ENCODE measurements around the gene GPRC5A.
"Not testable (repeated sequence)": the region's sequence is repeated elsewhere in the genome, so short reads cannot be mapped to it uniquely, and the experiment has no call there.

Gene GPRC5A, protein sequence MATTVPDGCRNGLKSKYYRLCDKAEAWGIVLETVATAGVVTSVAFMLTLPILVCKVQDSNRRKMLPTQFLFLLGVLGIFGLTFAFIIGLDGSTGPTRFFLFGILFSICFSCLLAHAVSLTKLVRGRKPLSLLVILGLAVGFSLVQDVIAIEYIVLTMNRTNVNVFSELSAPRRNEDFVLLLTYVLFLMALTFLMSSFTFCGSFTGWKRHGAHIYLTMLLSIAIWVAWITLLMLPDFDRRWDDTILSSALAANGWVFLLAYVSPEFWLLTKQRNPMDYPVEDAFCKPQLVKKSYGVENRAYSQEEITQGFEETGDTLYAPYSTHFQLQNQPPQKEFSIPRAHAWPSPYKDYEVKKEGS

DNA sequence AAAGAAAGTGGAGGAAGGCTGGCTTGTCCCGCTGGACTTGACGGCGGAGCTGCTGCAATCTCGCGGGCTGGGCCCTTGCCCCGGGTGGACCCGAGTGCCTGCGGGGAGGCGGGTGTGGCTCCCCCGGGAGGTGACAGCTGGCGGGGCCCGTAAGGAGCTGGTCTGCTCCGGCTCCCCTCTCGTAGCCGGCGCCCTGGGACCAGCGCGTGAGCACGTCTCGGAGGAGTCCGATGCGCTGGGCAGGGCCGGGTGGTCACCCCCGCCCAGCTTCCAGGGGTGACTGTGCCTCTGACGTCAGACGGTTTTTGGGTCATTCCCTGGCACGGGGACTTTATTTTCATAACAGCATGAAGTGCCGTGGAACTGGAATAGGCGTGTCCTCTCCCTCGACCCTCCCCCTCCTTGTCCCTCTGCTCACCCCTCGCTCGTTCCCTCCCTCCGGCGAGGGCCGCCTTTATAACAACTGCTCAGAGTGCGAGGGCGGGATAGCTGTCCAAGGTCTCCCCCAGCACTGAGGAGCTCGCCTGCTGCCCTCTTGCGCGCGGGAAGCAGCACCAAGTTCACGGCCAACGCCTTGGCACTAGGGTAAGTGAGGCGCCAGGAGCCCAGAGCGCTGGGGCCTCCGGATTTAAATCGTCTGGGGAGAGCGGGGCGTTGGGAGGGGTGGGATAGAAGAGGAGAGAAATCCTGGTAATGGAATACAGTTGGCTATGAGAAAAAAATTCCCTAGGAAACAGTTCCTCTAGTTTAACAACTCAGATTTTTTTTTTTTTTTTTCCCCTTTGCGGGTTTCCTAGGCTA is at the start of gene GPRC5A:
TSS of gene GPRC5A (plus strand) at position 483 of the 801 bp plus-strand sequence. CDS start 16,688 bp downstream, outside the sequence.
- no peak for DNase-seq (ENCODE audit: low read depth)

DNA sequence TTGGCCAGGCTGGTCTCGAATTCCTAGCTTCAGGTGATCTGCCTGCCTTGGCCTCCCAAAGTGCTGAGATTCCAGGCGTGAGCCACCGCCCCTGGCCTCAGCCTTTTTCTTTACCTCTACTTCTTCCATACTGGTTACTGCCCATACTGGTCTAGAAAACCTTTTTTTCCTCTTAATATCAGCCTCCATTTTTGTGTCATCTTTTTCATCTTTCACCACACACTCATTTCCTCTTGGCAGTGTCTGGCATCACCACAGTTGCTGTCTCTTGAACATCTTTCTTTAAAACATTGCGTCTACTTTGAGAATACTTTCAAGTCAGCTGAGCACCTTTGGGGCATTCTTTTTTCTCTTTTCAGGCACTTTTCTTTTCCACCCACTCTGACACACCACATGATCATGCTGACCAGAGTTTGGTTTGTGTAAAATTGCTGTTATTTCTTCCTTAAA is 45.5 kb upstream of the GPRC5A start:
- no peak for DNase-seq (ENCODE audit: low read depth)

DNA sequence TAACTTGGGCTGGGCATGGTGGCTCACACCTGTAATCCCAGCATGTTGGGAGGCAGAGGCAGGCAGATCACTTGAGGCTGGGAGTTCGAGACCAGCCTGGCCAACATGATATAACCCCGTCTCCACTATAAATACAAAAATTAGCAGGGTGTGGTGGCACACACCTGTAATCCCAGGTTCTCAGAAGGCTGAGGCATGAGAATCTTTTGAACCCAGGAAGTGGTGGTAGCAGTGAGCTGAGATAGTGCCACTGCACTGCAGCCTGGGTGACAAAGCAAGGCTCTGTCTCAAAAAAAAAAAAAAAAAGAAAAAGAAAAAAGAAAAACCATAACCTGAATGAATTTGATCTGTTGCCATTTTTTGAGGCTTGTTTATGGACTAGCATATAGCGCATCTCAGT is 44.6 kb upstream of the GPRC5A start:
- DNase-seq (ENCODE audit: low read depth), result not testable (repeated sequence)

DNA sequence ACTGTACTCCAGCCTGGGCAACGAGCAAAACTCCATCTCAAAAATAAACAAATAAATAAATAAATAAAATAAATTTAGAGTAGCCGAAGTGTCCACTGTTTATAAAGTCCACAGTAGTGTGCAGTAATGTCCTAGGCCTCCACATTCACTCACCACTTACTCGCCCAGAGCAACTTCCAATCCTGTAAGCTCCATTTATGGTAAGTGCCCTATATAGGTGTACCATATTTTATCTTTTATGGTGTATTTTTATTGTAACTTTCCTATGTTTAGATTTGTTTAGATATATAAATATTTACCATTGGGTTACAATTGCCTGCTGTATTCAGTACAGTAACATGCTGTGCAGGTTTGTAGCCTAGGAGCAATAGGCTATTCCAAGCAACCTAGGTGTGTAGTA is 37.9 kb upstream of the GPRC5A start:
- DNase-seq (ENCODE audit: low read depth), result no peak

DNA sequence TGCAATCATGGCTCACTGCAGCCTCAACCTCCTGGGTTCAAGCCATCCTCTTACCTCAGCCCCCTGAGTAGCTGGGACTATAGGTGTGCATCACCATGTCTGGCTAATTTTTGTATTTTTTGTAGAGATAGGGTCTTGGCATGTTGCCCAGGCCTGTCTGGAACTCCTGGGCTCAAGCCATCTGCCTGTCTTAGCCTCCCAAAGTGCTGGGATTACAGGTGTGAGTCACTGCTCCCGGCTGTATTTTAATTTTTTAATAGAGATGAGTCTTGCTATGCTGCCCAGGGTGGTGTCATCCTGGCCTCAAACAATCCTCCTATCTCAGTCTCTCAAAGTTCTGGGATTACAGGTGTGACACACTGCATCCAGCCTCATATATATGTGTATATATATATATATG is 31.7 kb upstream of the GPRC5A start:
- no peak for DNase-seq (ENCODE audit: low read depth)

DNA sequence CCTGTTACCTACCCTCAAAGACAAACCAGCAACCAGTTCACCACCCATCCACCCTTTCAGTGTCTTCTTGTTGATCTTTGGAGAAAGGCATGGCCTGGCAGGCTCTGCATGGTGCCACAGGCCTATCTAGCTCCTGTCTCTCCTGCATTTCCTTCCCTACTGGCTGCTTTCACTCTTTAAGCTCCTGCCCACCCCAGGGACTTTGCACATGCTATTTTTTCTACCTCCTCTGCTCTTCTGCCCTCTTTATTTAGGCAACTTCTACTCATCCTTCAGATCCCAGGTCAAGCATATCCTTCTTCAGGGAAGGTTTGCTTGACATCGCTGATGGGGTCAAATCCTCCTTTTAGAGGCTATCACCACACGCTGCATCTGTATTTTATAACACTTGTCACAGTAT is 27.1 kb upstream of the GPRC5A start:
- DNase-seq (ENCODE audit: low read depth), result no peak

DNA sequence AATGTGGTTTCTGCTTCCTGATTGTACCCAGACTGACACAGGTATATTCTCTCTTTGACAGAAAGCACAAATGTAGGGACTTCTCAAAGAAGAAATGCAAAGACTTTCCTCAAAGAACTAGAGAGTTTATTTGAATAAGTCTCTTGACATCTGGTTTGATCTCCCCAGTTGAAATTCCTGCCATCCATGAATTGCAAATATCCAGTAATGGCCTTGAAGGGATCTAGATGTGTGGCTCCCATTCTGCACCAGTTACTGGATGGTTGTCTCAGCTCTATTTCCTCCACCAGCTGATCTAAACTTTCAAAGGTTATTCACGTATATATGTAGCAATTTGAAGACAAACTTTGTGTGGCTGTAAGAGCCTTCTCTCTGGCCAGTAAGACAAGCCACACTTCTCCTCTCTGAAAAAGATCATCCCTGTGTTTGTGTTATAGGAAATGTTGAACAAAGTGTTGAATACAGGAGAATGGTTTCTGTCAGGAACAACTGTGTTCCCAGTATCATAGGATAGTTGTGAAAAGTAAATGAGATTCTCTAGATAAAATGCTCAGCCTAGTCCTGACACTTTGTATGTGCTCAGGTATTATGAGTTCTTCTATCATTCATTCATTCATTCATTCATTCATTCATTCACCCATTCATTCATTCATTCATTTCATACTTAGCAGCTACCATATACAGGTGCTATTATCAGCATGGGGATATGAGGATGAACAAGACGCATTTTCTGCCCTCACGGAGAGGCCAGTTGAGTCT is 22.7 kb upstream of the GPRC5A start:
- DNase-seq (ENCODE audit: low read depth), result no peak

DNA sequence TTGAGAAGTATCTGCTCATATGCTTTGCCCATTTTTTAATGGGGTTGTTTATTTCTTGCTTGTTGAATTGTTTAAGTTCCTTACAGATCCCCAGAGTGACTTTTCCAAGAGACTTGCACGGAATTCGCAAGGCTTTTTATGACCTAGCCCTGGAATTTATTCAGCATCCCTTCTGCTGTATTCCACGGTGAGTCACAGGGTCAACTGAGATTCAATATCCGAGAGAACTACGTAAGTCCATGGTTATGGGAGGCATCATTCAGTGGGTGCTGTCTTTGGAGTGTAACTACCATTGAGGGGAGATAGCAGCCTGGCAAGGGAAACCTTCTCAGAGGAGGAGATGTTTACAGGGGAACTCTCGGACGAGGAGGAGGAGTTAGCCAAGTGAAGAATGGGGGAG is 20.9 kb upstream of the GPRC5A start:
- DNase-seq (ENCODE audit: low read depth), result no peak

DNA sequence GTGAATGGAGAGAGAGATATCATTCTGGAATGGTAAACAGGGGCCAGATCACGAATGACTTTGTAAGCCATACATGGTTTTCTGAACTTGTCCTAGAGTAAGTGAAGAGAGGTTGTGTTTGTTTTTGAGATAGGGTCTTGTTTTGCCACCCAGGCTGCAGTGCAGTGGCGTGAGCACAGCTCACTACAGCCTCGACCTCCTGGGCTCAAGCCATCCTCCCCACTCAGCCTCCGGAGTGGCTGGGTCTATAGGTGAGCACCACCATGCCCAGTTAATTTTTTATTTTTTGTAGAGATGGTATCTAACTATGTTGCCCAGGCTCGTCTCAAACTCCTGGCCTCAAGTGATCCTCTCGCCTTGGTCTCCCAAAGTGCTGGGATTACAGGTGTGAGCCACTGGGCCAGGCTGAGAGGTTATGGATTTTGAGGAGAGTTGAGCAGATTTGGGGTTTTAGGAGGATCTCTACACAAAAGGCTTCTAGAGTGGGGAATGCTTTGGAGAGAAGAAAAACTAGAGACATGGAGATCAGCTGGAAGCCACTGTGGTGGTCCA is 19.7 kb upstream of the GPRC5A start:
- DNase-seq (ENCODE audit: low read depth), result no peak

DNA sequence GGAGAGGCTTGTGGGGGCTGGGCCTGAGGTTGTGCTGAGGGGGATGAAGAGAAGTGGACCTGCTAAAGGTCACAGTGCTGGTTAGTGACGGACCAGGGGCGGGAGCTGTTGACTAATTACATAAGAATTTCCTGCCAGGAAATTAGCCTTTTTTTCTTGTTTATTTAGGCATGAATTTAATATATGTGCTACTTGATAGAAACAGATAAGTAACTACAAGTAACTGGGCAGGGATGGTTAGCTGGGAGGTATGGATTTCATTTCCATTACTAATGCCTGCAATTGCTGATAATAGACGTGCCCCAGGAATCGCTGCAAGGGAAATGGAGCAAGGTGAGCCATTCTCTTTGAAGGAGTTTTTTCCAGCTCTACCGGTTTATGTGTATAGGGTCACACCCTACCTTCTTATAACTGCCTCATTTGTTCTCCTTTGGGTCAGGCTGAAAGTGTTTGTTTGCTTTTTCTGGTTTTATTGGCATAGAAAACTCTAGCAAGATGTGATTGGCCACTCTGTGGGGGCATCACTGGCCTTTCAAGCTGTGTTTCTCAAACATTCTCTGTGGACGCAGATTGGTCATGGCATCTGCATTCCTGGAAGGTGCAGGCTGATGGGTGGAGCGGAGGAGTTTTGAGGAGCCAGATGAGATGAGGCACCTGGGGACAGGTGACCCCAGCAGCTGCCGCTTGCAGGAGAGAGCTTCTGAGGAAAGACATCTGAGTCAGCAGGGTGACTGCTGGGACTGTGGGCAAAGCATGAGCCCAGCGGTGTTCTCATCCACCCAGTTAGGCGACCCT is 19.0 kb upstream of the GPRC5A start:
- no peak for DNase-seq (ENCODE audit: low read depth)

DNA sequence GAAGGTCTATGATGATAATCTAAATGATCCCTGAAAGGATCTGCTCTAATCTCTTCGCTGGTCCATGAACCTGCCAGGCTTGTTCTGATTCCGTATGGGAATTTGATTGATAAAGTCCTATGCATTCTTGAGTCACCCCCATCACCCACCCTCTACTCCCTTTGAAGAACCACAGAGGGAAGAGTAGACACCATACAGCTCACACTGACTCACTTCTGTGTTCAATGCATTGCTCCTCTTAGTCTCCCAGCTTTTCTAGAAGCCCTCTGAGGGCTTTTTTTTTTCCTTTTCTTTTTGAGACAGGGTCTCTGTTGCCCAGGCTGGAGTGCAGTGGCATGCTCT is 18.5 kb upstream of the GPRC5A start:
- no peak for DNase-seq (ENCODE audit: low read depth)

DNA sequence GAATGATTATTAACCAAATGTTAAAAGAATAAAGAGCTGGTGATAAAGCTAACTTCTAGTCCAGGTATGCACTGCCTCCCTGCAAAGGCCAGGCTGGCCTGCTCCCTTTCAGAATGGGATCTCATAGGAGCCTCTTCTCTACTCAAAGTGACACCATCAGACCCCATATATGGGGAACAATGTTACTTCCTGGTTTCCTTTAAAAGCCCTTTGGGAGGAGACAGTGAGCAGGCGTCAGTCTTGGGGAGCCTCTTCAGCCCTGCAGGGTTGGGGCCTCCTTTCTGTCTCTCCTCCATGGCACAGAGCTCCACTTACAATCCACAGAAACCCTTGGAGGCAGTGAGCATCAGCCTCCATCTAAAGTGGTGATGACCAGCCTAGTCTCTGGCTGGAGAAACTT is 17.3 kb upstream of the GPRC5A start:
- no peak for DNase-seq (ENCODE audit: low read depth)

DNA sequence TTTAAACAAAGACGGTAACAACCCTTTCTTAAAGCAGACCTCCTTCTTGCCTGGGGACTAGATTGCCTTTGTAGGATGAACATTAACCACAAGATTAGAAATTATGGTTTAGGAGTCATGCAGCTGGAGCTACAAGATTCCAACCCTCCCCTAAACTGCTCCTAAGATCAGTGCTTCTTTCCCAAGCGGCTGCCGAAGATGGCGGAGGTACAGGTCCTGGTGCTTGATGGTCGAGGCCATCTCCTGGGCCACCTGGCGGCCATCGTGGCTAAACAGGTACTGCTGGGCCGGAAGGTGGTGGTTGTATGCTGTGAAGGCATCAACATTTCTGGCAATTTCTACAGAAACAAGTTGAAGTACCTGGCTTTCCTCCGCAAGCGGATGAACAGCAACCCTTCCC is 16.1 kb upstream of the GPRC5A start:
- not testable (repeated sequence) for DNase-seq (ENCODE audit: low read depth)

DNA sequence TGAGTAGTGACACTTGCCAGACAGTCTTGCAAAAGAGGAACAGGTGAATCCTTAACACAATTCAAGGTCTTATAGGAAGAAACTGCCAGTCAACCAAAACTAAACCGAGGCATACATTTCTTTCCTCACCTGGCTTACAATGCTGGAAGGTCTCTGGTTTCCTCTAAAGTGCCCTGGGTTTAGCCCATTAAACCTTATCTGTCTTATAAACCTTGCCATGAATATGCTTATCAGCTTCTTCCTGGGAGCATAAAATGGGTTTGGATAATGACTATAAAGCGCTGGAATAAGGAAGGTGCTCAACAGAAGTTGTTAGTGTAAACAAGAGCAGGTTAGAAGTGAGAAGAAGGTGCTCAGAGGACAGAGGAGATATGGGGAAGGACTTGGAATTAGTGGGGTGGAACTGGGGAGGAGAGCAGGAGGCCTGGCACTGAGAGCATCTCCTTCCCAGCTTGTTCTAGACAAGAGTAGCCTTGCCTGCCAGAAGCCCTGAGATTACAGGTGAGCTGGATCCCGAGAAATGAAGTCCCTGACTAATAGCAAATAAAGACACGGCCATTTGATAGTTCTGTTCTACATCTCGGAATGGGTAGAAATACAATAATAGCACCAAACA is 14.1 kb upstream of the GPRC5A start:
- no peak for DNase-seq (ENCODE audit: low read depth)

DNA sequence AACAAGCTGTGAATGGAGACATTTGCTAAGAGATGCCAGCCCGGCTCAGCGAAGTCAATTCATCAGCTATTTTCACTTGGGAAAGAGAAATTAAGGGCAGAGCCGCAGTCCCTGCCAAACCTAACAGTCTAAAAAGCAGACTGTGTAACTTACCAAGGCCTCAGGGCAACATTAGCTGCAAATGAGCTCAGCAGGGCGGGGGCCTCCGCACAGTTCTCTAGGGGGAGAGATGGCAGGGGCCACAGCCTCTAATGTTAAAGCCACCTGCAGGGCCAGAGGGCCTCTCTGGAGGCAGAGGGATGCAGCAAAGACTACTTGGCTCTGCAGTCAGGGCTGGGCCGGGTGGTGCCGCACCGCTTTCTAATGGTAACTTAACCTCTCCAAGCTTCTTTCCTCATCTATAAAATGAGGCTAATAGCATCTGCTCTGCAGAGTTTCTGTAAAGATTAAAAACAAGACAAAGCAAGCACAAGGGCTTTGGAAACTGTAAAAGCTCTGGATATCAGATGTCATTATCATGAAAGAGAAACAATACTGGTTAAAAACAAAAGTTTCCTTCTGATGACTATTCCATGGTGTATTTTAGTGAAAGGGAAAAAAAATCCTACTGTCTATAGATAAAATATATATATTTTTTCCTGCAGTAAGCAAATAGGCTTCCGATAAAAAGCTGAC is 13.4 kb upstream of the GPRC5A start:
- DNase-seq (ENCODE audit: low read depth), result no peak

DNA sequence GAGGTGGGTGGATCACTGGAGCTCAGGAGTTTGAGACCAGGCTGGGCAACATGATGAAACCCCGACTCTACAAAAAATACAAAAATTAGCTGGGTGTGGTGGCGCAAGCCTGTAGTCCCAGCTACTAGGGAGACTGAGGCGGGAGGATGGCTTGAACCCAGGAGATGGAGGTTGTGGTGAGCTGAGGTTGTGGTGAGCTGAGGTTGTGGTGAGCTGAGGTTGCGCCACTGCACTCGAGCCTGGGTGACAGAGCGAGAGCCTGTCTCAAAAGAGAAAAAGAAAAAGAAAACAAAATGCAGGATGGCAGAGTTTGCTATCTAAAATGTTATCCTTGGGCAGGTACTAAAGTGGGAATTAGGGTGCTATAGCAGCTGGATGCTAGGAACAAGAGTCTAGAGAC is 10.8 kb upstream of the GPRC5A start:
- no peak for DNase-seq (ENCODE audit: low read depth)

DNA sequence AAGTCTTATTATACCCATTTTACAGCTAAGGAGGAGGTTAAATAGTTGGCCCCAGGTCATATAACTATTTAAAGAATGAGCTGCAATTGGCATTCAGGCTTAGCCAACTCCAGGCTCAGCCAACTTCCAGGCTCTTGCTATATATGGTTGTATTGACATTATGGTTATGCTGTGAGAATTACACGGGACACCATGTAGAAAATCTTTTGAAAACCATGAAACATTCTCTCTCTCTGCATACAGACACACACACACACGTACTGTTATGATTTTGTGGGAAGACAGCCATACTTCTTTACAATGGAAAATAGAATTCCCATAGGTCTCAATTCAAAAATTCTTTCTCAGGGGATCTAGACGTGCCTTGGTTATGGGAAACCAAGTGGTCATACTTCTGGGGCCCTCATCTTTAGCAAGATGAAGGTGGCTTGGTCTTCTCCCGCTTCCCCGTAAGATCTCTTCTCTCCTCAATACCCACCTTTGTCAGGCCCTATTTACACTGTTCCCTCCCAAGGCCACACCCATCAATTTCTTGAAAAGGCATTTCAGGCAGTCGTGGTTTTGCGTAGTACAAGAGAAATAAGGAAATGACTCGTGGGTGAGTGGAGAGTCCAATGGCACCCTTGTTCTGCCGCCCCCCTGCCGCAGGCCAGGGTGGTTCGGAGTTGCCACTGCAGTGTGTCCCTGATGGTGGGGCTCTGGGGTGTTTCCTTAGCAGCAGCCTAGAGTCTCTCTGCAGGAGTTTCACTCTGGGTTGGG is 10.0 kb upstream of the GPRC5A start:
- no peak for DNase-seq (ENCODE audit: low read depth)

DNA sequence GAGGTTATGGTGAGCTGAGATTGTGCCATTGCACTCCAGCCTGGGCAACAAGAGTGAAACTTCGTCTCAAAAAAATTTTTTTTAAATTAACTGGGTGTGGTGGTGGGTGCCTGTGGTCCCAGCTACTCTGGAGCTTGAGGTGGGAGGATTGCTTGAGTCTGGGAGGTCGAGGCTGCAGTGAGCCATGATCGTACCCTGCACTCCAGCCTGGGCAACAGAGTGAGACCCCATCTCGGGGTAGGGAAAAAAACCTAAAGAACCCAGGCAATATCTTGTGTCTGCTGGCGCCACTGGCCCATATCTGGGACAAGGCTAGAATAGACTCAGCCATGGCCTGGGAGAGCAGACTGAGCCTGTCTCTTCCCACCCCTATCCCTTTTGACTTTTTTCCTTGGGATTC is 9.1 kb upstream of the GPRC5A start:
- DNase-seq (ENCODE audit: low read depth), result no peak

DNA sequence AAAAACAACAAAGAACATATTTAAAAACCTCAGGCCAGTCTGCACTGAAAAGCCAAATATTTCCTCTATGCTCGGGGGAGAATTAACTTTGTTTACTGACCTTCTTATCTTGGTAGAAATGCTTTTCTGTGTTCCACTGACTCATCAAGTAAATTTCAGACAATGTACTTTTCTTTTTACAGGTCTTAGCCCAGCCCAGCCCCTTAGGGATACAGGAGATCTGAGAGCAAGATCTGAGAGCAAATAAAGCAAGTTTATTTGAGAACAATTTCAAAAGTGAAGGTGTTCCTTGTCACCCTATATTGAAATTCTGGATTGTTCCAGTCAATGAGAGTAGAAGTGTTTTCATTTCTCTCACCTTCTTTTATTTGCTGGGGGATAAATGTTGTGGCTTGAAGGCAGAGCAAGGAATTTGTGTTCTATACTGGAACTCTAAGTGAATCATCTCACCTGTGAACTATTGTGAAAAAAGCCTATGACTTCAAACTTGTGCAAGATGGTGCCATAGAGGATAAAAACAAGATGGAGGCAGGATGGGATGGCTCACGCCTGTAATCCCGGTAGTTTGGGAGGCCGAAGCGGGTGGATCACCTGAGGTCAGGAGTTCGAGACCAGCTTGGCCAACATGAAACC is 7.9 kb upstream of the GPRC5A start:
- no peak for DNase-seq (ENCODE audit: low read depth)
